Fibroblast of skin of scalp (primary cell): ENCODE data around the gene MCM3.

Experiments
- DNase-seq: peaks from one replicate; pipeline ENCODE4 v3.0.0-alpha.2; 2013

MCM3 gene

DNA sequence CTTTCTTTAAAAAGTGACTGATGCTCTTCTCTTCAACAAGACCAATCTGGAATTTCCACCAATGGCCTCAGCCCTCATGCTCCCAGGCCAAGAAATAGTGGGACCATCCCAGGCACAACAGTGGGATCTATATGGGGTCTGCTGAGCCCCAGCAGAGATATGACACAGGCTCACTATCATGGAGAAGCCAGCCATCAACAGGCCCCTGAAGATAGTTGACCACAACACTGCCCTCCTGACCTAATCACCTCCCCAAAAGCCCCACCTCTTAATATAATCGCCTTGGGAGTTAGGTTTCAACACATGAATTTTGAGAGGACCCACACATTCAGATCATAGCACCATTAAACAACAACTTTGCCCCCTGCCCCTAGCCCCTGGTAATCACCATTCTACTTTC, 16.8 kb upstream of the MCM3 start:
- DNase-seq: no peak

GRCh38 chr6:52300489-52300931, 16.0 kb upstream of the MCM3 start:
- no peak for DNase-seq

DNA sequence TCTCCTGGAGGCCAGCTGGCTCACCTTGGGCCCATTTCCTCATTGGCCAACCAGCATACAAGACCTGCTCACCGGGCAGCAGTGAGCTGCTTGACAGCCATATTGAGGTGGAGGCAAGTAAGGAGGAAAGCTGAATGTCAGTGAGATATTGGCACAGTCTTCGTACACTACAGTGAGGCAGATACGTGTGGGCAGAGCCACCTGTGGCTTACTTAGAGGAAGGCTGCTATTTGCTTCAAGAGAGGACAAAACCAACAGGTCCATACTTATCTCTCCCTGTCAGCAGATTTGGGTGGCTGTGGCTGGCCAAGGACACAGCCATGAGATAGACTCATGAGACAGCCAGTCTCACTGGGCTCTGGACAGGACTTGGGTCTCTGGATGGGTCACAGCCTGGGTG, 15.1 kb upstream of the MCM3 start:
- no peak for DNase-seq

DNA sequence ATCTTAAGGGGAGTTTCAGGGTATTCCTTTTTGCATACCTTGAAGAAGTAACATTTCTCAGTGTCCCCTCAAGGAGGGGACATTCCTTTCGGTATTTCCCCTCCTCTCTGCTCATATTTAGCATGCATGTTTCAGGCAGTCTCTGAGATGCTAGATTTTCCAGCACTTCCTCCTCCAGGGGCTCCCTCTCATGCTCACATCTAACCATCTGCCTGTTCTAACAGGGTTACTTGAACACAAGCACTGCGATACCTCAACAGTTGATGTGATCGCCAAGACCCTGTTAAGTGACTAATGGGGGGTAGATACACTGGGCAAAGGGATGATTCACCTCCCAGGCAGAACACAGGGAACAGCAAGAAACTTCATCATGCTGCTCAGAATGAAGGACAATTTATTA, 12.9 kb upstream of the MCM3 start:
- no peak for DNase-seq

DNA sequence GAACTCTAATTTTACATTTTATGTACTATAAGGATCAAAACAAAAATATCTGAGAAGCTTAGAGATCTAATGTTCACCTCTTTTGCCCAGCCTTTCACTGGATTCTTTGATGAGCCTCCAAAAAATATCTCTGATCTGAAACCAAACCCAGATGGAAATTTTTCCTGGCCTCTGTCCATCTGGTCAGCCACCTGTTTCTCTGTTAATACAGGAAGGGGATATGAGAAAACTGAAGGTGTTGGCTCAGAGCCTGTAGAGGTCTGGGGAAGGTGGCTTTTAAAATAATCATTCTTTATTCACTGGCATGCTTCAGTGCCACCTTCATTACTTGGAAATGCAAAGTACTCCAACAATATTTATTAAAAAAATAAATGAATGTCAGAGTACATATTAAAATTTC, 8.5 kb upstream of the MCM3 start:
- DNase-seq: no peak

GRCh38 chr6:52288841-52289240, 4.3 kb upstream of the MCM3 start:
- DNase-seq: no peak

GRCh38 chr6:52288216-52288615, 3.7 kb upstream of the MCM3 start:
- no peak for DNase-seq

DNA sequence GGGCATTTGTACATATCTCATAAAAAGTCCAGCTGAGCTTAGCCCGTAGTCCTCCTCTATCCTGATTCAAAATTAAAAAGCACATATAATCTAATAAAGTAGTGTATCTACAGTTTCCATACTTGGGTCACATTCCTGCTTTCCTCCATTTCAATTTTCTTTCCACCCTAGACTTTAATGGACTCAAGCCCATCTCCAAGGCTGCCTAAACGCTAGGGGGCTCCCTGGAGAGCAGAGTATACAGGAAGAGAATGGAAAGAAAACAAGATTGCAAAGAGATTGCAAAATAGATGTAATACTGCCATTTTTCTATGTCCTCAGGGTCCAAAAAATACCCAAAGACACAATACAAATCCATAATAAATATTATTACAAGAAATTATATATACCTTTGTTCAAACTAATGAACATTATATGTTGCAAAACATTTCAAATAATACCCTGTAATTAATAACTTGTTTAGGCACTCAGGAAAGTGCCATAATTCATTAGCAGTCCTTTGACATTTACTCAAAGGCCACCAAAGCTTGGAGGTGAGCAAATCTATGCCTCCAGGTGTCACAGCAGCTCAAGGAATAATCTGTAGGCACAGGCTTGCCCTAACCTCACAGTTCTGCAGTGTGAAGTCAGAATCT, 2.4 kb upstream of the MCM3 start:
- peak; percentile 80 for DNase-seq

GRCh38 chr6:52285177-52286068, 881 bp upstream of the MCM3 start:
- DNase-seq: no peak

DNA sequence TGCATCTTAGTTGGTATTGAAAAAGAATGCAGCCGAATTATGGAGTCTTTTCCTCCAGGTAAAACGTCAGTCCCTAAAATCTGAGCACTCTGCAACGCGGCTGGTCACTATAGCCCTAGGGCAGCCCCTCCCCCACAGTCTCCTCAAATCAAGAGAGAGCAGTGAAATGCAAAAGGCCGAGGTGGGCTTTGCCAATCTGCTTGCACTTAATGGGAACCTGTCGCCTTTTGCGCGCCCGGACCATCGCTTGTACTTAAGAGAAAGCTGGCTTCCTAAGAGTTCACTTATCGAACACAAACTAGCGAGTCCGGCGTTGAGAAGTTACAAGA, 447 bp downstream of the MCM3 start:
- DNase-seq: peak; percentile 11

DNA sequence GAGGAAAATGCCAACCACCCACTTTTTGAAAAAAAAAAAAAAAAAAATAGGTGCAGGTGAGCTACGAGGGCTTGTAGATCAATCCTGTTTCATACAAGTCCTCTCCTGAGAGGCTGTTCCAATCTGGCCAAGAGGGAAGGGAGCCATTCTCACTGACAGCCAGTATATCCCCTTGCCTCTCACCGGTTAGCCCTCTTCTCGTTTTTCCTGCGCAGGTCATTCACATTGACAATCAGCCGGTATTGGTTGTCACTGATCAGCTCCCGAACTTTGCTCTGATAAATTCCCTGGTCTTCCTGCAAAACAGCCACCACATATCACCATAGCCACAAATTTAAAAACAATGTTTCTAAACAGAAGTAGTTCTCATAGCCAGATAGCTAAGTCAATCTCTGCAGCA, 1.4 kb downstream of the MCM3 start:
- DNase-seq: no peak

DNA sequence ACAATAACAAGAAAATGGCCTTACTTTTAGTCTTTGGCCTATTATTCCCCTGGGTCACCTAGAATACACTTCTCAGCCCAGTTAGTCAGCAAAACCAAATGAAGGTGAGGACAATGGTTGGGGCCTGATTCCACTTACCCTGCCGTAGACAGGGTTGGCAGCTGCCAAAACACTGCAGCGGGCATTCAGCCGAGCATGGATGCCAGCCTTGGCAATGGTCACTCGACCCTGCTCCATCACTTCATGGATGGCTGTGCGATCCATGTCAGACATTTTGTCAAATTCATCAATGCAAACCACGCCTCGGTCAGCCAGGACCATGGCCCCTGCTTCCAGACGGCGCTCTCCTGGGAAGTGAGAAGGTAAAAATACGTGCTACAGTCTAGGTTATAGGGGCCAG, 8.4 kb downstream of the MCM3 start:
- no peak for DNase-seq

DNA sequence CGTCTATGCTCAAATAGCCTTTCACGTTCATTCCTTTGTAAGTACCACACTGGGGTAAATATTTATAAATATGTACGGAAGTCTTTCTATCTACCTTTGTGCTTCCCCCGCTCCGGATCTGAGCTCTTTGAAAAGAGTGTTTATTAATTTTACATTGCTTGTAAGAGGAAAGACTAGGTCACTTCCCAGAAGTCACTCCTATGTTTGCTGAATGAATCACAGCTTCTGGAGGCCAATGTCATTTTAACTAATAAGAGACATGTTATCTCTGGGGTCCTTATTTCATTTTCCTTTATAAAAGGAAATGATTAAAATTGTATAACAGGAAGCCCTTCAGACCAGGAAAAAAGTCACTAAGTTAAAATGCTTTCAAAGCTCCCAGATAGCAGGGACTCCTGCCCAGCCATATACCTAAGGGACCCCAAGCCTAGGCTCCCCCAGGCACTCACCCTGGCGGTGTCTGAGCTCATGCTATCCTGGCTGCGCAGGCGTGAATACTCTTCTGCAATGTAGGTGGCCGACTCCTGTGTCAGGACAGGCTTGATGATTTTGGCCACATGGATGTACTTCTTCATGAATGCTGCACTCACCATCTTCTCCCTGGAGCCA, 12.6 kb downstream of the MCM3 start:
- no peak for DNase-seq

- peak; percentile 71 for DNase-seq
Observed at GRCh38 chr6:52263709-52264540, 20.6 kb downstream of the MCM3 start.

- no peak for DNase-seq
Observed at GRCh38 chr6:52262620-52263344, 21.8 kb downstream of the MCM3 start.

DNA sequence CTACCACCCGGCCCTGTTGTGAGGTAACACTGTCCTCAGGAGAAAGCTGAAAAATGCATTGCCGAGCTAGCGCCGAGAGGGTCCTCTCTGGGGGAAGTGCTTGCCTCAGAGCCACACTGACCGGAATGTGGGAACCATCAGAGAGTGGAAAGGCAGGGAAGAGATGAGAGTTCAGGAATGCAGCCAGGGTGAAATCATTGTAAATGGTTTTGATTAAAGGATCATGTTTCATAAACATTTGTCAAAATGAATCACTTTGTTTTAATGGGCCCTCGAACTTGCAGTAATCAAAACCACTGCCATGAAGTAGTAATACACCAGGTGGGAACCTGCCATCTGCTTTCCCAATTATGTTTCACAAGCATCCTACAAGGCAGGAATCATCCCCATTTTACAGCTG, 23.3 kb downstream of the MCM3 start:
- peak; percentile 82 for DNase-seq

- no peak for DNase-seq
Observed at GRCh38 chr6:52260634-52261033, 23.9 kb downstream of the MCM3 start.

DNA sequence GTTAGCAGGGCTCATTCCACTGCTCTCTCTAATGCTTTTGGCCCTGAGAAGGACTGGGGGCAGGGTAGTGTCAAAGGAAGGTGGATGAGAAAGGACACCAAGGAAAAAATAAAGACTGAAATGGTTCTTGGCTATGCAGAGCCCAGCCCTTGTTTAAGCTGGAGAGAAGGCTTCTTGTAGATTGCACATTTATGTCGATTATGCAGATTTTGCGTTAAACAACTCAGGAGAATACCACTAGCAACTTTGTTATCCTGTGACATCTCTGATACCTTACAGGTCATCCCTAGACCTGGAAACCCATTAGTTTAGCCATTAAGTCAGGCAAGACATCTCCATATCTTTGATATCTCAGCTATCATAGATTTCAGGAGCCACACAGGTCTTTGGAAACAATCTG, 29.1 kb downstream of the MCM3 start:
- no peak for DNase-seq

DNA sequence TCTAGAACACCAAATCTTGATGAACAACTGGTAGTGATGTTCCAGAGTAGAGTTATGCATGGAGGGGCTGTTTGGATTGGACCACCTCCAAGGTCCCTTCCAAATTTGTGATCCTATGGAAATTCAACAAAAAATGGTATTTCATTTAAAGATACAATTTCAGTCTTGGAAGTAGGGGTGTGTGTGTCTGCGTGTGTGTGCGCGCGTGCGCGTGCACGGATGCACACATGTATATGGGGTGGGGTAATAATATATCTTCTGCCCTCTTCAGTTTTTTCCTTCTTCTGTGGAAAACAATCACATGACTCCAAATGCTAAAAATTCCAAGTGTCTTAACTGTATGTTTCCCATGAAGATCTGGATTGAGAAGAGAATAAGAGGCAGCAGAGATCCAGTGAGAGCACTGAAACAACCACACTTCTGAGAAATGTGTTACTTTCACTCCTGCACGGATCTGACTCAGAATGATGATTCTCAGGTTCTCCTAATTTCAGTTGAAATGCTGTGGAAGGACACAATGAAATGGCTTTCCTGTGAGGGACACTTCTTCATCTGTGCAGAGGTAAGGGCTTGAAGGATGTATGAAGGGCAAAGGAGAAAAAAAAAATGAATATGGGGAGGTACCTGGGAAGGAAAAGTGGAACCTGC, 29.7 kb downstream of the MCM3 start:
- DNase-seq: no peak

GRCh38 chr6:52253494-52253893, 31.0 kb downstream of the MCM3 start:
- peak; percentile 43 for DNase-seq

GRCh38 chr6:52251113-52251512, 33.4 kb downstream of the MCM3 start:
- no peak for DNase-seq

DNA sequence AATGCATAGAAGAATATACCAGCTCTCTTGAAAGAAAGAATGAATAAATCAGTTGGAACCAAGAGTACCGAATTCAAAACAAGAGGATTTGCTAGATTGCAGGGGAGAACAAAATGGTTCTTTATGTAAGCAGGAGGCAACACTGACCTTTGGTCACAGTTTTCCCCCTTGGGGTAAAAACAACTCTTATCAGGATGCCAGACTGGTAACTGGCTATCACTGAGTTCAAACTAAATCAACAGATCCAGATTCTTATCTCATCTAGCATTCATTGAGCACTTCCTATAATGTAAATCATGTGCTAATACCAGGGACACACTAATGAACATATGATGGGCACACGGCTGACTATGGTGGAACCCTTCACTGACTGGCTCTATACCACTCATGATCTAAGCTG, 35.5 kb downstream of the MCM3 start:
- DNase-seq: no peak
